ENCODE data around the gene ZNF862. TPM values are rescaled to one million over a fixed set of nuclear protein-coding genes. Genes with fewer than 3 reads are reported as not detected.

Gene ZNF862
- total RNA-seq, 1 donor from 2014 or later, result 22.8 TPM

DNA sequence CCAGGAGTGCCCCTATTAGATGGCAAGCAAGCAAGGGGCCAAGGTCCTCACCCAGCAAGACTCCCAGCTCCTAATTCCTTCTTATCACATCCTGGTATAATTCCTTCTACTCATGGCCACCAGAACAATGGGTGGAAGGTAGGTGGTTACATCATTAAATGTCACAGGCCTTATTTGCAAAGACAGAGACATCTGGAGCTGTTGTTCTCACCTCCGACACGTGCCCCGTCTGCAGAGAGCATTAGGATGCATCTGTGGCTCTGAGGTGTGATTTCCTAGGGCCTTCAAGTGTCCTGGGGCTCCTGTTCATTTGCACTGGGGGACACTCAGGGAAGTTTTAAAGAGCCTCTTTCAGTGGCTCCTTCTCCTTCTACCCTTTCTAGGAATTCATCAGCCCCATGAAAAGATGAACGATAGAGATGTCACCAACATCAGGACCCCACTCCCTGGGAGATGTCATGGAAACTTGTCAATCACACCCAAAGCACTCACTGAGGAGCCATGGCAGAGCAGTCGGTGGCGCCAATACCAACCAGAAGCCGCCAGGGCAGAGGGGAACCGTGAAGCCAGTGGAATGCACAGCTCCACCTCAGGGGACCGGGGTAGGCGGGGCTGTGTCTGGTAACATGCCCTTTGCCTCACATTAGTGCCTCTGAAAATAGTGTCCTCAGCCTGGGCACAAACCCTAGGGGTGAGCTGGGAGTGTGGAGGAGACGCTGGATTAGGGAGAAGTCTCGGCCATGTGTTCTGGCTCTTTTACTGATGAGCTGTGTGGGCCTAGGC is 32.7 kb downstream of the ZNF862 start:
- no peak overlapping the region for H3K27ac Mint-ChIP-seq
- no peaks in the 10 kb centered on the region for H3K9me3 Mint-ChIP-seq (ENCODE audit: low read depth)
- DNase-seq (ENCODE audit: low spot score, unreplicated experiment), result no peak
- H3K4me3 Mint-ChIP-seq (ENCODE audit: low read depth), result no peak overlapping the region
- no peaks in the 10 kb centered on the region for H3K36me3 Mint-ChIP-seq (ENCODE audit: insufficient read depth)
- H3K27me3 Mint-ChIP-seq, result no peaks in the 10 kb centered on the region
- TF ChIP-seq, protein P1, sequence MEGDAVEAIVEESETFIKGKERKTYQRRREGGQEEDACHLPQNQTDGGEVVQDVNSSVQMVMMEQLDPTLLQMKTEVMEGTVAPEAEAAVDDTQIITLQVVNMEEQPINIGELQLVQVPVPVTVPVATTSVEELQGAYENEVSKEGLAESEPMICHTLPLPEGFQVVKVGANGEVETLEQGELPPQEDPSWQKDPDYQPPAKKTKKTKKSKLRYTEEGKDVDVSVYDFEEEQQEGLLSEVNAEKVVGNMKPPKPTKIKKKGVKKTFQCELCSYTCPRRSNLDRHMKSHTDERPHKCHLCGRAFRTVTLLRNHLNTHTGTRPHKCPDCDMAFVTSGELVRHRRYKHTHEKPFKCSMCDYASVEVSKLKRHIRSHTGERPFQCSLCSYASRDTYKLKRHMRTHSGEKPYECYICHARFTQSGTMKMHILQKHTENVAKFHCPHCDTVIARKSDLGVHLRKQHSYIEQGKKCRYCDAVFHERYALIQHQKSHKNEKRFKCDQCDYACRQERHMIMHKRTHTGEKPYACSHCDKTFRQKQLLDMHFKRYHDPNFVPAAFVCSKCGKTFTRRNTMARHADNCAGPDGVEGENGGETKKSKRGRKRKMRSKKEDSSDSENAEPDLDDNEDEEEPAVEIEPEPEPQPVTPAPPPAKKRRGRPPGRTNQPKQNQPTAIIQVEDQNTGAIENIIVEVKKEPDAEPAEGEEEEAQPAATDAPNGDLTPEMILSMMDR (IDR thresholded peaks at IDR 0.05; ENCODE audit: unreplicated experiment), result no peak
- peaks cover 16% of the 10 kb centered on the region for H3K4me1 Mint-ChIP-seq (ENCODE audit: low read depth)

DNA sequence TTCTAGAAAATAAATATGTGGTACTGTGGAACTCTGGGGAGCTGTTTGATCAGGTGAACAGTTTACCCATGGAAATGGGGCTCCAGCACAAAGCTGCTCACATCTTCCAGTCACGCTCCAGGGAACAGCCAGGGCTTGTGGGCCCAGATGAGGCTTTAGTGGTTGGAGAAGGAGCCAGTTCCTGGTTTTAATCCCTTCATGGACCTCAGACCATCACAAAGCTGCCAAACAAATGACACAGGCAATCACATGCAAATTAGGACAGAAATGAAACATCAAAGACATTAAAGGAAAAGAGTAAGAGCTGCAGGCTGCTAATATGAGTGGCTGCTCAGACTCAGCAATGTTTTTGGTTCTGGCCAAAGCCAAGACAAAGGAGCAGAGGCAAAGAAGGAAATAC is 33.4 kb downstream of the ZNF862 start:
- Mint-ChIP-seq H3K36me3 (ENCODE audit: insufficient read depth) (no peaks in the 10 kb centered on the region), H3K4me1 (ENCODE audit: low read depth) (peaks cover 16% of the 10 kb centered on the region), H3K9me3 (ENCODE audit: low read depth) (no peaks in the 10 kb centered on the region), H3K4me3 (ENCODE audit: low read depth) (no peak overlapping the region), H3K27ac (no peak overlapping the region), H3K27me3 (no peaks in the 10 kb centered on the region)
- DNase-seq (ENCODE audit: low spot score, unreplicated experiment), result no peak
- TF ChIP-seq, protein P1 (IDR thresholded peaks at IDR 0.05; ENCODE audit: unreplicated experiment), result no peak

DNA sequence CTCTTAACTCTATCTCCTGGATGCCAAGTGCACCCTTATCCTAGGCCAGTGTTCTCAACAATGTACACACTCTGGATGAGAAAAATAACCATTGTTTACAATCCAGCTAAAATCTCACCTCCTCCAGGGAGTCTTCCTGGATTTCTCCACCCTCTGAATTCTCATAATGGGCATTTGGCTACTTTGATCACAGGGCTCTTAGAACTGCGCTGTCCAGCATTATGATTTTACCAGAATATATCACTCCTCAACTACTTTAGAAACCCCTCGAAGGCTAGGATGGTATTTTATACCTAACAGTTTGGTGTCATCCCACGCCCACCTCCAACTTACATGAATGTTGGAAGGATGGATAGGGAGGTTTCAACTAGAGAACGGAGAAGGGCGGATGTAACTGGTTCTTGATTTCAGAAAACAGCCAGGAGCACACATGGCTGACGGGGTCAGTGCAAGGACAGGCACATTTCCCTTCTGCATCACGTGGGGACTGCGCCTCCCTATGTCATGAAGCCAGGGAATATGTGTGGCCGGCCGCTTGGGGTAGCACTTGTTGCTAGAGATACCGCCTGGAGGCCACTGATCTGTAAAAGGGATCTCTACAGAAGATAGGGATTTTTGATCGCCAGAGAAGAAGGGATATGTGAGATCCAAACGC is 34.4 kb downstream of the ZNF862 start:
- DNase-seq (ENCODE audit: low spot score, unreplicated experiment), result no peak

DNA sequence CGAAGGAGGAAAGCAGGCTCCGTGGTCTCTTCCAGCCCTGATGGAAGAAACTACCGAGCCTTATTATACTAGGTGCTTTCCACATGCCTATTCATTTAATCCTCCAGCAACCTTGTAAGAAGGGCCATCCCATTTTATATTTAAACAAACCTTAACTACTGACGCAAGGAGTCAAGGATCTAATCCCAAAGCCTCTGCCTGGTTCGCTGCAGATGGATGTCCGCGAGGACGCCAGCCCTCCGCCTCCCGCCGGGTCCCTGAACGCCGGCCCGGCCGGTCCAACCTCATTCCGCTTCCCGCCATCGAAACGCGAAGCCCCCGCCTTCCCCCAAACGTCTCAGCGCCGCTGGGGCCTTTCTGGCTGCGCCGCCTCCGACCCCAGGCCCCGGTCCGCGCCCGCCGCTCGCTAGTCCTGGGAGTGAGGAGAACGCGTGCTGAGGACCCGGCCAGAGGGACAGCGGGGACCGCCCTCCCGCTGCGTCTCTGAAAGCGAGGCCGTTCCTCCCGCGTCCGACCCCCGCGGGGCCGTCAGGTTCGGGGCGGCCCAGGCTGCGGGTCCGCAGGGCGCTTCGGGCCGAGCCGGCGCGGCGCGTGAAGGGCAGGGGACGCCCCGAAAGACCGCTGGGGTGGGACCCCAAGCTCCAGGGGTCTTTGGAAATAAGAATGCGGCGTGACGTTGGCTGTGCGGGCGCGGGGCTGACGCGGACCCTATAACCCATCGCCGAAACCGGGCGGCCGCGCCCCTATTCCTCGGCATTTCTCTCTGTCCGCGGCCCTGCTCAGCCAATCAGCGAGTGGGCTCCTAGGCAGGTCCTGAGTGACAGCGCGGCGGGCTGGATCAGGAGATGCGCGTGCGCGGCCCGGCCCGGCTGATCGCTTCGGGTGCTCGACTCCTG is 35.1 kb downstream of the ZNF862 start, which contains the start of gene ATP6V0E2:
TSS of gene ATP6V0E2 (plus strand) at position 896 of the 896 bp plus-strand sequence. CDS start 97 bp downstream, outside the sequence.
- Mint-ChIP-seq H3K4me3 (ENCODE audit: low read depth) (peak within 1 kb of the TSS; percentile 81), H3K4me1 (ENCODE audit: low read depth) (peaks cover 16% of the 10 kb centered on the region), H3K36me3 (ENCODE audit: insufficient read depth) (no peaks in the 10 kb centered on the region), H3K9me3 (ENCODE audit: low read depth) (no peaks in the 10 kb centered on the region), H3K27ac (peak within 1 kb of the TSS; percentile 91), H3K27me3 (no peaks in the 10 kb centered on the region)
- DNase-seq (ENCODE audit: low spot score, unreplicated experiment), result peak; percentile 94
- TF ChIP-seq, protein P1 (IDR thresholded peaks at IDR 0.05; ENCODE audit: unreplicated experiment), result no peak

More for the DNA sequence above, 34.4 kb downstream of the ZNF862 start:
- Mint-ChIP-seq H3K27me3 (no peaks in the 10 kb centered on the region), H3K4me1 (ENCODE audit: low read depth) (peaks cover 16% of the 10 kb centered on the region), H3K36me3 (ENCODE audit: insufficient read depth) (no peaks in the 10 kb centered on the region), H3K9me3 (ENCODE audit: low read depth) (no peaks in the 10 kb centered on the region), H3K27ac (peak overlapping the region; percentile 91), H3K4me3 (ENCODE audit: low read depth) (peak overlapping the region; percentile 81)
- TF ChIP-seq, protein P1 (IDR thresholded peaks at IDR 0.05; ENCODE audit: unreplicated experiment), result no peak

All from progenitor cell of endocrine pancreas (in vitro differentiated cells).